ENCODE measurements around the gene NFKBIZ.

The NFKBIZ gene

GRCh38 chr3:101814835-101815234 lies 34.5 kb upstream of the NFKBIZ start:
- no peaks in the 10 kb centered on the region for H3K27me3 ChIP-seq (ENCODE audit: insufficient read depth, poor library complexity, severe bottlenecking)
- DNase-seq (ENCODE audit: low read depth in 1 of 2, low spot score in 1 of 2), result no peak
- TF ChIP-seq GABPA (IDR thresholded peaks at IDR 0.05; ENCODE audit: low read depth) (no peak), SPI1 (IDR thresholded peaks at IDR 0.05; ENCODE audit: borderline replicate concordance, low read depth) (no peak), POLR2AphosphoS5 (IDR thresholded peaks at IDR 0.05; ENCODE audit: low read depth) (no peak)
- TF ChIP-seq, protein P1, sequence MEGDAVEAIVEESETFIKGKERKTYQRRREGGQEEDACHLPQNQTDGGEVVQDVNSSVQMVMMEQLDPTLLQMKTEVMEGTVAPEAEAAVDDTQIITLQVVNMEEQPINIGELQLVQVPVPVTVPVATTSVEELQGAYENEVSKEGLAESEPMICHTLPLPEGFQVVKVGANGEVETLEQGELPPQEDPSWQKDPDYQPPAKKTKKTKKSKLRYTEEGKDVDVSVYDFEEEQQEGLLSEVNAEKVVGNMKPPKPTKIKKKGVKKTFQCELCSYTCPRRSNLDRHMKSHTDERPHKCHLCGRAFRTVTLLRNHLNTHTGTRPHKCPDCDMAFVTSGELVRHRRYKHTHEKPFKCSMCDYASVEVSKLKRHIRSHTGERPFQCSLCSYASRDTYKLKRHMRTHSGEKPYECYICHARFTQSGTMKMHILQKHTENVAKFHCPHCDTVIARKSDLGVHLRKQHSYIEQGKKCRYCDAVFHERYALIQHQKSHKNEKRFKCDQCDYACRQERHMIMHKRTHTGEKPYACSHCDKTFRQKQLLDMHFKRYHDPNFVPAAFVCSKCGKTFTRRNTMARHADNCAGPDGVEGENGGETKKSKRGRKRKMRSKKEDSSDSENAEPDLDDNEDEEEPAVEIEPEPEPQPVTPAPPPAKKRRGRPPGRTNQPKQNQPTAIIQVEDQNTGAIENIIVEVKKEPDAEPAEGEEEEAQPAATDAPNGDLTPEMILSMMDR (IDR thresholded peaks at IDR 0.05; ENCODE audit: insufficient read depth, low read length), result no peak
- TF ChIP-seq, protein P2, sequence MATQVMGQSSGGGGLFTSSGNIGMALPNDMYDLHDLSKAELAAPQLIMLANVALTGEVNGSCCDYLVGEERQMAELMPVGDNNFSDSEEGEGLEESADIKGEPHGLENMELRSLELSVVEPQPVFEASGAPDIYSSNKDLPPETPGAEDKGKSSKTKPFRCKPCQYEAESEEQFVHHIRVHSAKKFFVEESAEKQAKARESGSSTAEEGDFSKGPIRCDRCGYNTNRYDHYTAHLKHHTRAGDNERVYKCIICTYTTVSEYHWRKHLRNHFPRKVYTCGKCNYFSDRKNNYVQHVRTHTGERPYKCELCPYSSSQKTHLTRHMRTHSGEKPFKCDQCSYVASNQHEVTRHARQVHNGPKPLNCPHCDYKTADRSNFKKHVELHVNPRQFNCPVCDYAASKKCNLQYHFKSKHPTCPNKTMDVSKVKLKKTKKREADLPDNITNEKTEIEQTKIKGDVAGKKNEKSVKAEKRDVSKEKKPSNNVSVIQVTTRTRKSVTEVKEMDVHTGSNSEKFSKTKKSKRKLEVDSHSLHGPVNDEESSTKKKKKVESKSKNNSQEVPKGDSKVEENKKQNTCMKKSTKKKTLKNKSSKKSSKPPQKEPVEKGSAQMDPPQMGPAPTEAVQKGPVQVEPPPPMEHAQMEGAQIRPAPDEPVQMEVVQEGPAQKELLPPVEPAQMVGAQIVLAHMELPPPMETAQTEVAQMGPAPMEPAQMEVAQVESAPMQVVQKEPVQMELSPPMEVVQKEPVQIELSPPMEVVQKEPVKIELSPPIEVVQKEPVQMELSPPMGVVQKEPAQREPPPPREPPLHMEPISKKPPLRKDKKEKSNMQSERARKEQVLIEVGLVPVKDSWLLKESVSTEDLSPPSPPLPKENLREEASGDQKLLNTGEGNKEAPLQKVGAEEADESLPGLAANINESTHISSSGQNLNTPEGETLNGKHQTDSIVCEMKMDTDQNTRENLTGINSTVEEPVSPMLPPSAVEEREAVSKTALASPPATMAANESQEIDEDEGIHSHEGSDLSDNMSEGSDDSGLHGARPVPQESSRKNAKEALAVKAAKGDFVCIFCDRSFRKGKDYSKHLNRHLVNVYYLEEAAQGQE (IDR thresholded peaks at IDR 0.05; ENCODE audit: insufficient replicate concordance, low read depth), result no peak
- no peak overlapping the region for H3K27ac ChIP-seq (replicated peaks)
- H3K4me3 ChIP-seq (replicated peaks; ENCODE audit: insufficient read depth, low read length), result no peak overlapping the region

DNA sequence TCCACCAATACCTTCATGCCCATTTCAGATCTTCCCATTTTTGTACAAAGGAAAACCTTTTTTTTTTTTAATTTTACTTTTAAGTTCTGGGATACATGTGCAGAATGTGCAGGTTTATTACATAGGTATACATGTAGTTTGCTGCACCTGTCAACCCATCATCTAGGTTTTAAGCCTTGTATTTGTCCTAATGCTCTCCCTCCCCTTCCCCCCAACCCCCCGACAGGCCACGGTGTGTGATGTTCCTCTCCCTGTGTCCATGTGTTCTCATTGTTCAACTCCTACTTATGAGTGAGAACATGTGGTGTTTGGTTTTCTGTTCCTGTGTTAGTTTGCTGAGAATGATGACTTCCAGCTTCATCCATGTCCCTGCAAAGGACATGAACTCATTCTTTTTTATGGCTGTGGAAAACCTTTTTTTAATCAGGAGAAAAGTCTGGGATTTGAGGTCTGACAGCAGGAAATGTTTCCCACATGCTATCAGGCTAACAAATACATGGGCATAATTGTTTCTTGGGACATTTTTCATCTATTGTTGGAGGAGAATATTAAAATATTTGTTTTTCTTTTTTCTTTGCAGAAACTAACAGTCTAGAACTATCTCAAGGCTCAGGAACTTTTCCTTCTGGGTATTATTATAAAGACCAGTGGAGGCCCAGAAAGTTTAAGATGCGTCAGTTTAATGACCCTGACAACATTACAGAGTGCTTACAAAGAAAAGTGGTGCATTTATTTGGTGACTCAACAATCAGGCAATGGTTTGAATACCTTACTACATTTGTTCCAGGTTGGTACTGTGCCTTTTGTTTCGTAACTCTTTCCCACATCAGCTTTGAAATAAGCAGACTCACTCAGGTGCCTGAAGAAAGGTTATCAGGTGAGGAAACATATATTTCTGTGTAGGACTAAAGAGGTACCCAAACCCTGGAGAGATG lies 32.8 kb upstream of the NFKBIZ start:
- DNase-seq (ENCODE audit: low read depth in 1 of 2, low spot score in 1 of 2), result no peak
- no peaks in the 10 kb centered on the region for H3K27me3 ChIP-seq (ENCODE audit: insufficient read depth, poor library complexity, severe bottlenecking)
- H3K27ac ChIP-seq (replicated peaks), result no peak overlapping the region
- TF ChIP-seq, protein P2 (IDR thresholded peaks at IDR 0.05; ENCODE audit: insufficient replicate concordance, low read depth), result no peak
- TF ChIP-seq, protein P1 (IDR thresholded peaks at IDR 0.05; ENCODE audit: insufficient read depth, low read length), result no peak
- TF ChIP-seq POLR2AphosphoS5 (IDR thresholded peaks at IDR 0.05; ENCODE audit: low read depth) (no peak), SPI1 (IDR thresholded peaks at IDR 0.05; ENCODE audit: borderline replicate concordance, low read depth) (no peak), GABPA (IDR thresholded peaks at IDR 0.05; ENCODE audit: low read depth) (no peak)
- no peak overlapping the region for H3K4me3 ChIP-seq (replicated peaks; ENCODE audit: insufficient read depth, low read length)

DNA sequence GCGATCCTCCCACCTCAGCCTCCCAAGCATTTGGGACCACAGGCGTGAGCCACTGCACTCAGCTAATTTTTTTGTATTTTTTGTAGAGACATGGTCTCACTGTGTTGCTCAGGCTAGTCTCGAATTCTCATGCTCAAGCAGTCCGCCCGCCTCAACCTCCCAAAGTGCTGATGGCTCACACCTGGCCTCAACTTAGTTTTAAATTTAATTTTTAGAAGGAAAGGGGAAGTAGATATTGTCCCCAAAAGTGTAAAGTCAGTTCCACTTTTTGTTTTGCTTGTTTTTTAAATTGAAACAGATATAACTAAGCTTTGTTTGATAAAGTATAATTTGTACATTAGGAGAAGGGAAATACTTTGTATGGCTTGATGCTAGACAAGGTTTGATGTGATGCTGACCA lies 31.3 kb upstream of the NFKBIZ start:
- TF ChIP-seq SPI1 (IDR thresholded peaks at IDR 0.05; ENCODE audit: borderline replicate concordance, low read depth), result 0 out of 2 replicates have a peak, but pooled peaks have one; percentile 25
- TF ChIP-seq, protein P1 (IDR thresholded peaks at IDR 0.05; ENCODE audit: insufficient read depth, low read length), result no peak
- no peak for DNase-seq (ENCODE audit: low read depth in 1 of 2, low spot score in 1 of 2)
- Histone ChIP-seq H3K4me3 (replicated peaks; ENCODE audit: insufficient read depth, low read length) (no peak overlapping the region), H3K27ac (replicated peaks) (no peak overlapping the region), H3K27me3 (ENCODE audit: insufficient read depth, poor library complexity, severe bottlenecking) (no peaks in the 10 kb centered on the region)
